K562 (cell line): ENCODE data around the gene PDE2A. TPM values are rescaled to one million over a fixed set of nuclear protein-coding genes. Genes with fewer than 3 reads are reported as not detected.

ENCODE experiments used
- AFF1 ChIP-seq, 2 experiments: fragments of 450-650 bp; IDR thresholded peaks; 2 replicates each; pipeline ENCODE4 v1.6.1; 2018; ENCODE audit warnings: mild to moderate bottlenecking in 2 of 2, low read depth in 1 of 2; ENCODE audit not compliant: partially characterized antibody in 2 of 2
- CBFA2T3 ChIP-seq: fragments of 450-650 bp; IDR thresholded peaks from 2 replicates; pipeline ENCODE4 v1.6.1; 2017
- CC2D1A ChIP-seq: fragments of 450-650 bp; IDR thresholded peaks from 2 replicates; pipeline ENCODE4 v1.6.1; 2017; ENCODE audit warnings: mild to moderate bottlenecking
- DIDO1 ChIP-seq: fragments of 450-650 bp; IDR thresholded peaks from 2 replicates; pipeline ENCODE4 v1.6.1; 2016; ENCODE audit warnings: low read depth, missing biosample characterization, missing genetic modification characterization
- HNRNPL ChIP-seq: fragments of 200-400 bp; formaldehyde crosslinking; IDR thresholded peaks from 2 replicates; pipeline ENCODE4 v1.6.1; 2017; ENCODE audit warnings: low read depth, mild to moderate bottlenecking, low read length
- MBD2 ChIP-seq: sonication (generic); IDR thresholded peaks from 2 replicates; pipeline ENCODE4 v1.6.1; 2016; ENCODE audit warnings: low read depth, borderline replicate concordance
- RBM14 ChIP-seq: fragments of 200-400 bp; formaldehyde crosslinking; IDR thresholded peaks from 2 replicates; pipeline ENCODE4 v1.6.1; 2018; ENCODE audit warnings: low read depth, mild to moderate bottlenecking, low read length, moderate library complexity, borderline replicate concordance; ENCODE audit not compliant: insufficient read depth
- SMARCA4 ChIP-seq: fragments of 450-650 bp; IDR thresholded peaks from 2 replicates; pipeline ENCODE4 v1.6.1; 2016
- TCF3 ChIP-seq: sonication (generic); formaldehyde crosslinking; IDR thresholded peaks from 2 replicates; pipeline ENCODE4 v1.4.0; 2020; ENCODE audit warnings: mild to moderate bottlenecking, missing genetic modification reagents
- TGIF2 ChIP-seq: sonication (generic); formaldehyde crosslinking; IDR thresholded peaks from 2 replicates; pipeline ENCODE4 v1.8.1; 2022; ENCODE audit warnings: mild to moderate bottlenecking, missing genetic modification reagents, moderate library complexity
- TRIM25 ChIP-seq: fragments of 450-650 bp; IDR thresholded peaks from 2 replicates; pipeline ENCODE4 v1.7.0; 2016; ENCODE audit warnings: borderline replicate concordance
- ZBTB2 ChIP-seq: fragments of 450-650 bp; IDR thresholded peaks from 2 replicates; pipeline ENCODE4 v1.6.1; 2016; ENCODE audit warnings: antibody characterized with exemption
- ZEB2 ChIP-seq: fragments of 450-650 bp; IDR thresholded peaks from 2 replicates; pipeline ENCODE4 v1.6.1; 2016
- ZNF717 ChIP-seq: fragments of 250-450 bp; sonication (Bioruptor Pico); IDR thresholded peaks from 2 replicates; pipeline ENCODE4 v1.5.0; 2021
- ZNF780A ChIP-seq: fragments of 250-450 bp; sonication (Bioruptor Pico); IDR thresholded peaks from 2 replicates; pipeline ENCODE4 v1.5.0; 2021; ENCODE audit warnings: mild to moderate bottlenecking
- polyA plus RNA-seq, 8 experiments: library from polyadenylated mRNA; depleted of rRNA in 4 of 8; stranded (reverse) in 5 of 8; unstranded in 3 of 8; fragments of >200 nt; fragmentation: Nextera tagmentation in 2 of 8; fragmentation: Illumina TruSeq in 1 of 8; extraction: Ambion mirVana in 2 of 8; extraction: Trizol in 1 of 8; gene quantifications; 2 replicates each; pipeline versions ENCODE4 v1.2.1 to v1.2.3, GENCODE V29; 2011 to 2014; ENCODE audit warnings: inconsistent platforms in 1 of 8, missing spikeins in 1 of 8
- total RNA-seq, 7 experiments: library from RNA; depleted of rRNA in 6 of 7; stranded (reverse); fragments of >200 nt in 6 of 7; fragmentation: Illumina TruSeq in 2 of 7; extraction: Trizol in 2 of 7; gene quantifications; 2 replicates each; pipeline versions ENCODE4 v1.2.1 to v1.2.3, GENCODE V29; 2011 to 2021; ENCODE audit warnings: low replicate concordance in 1 of 7

Gene PDE2A
- total and polyA plus RNA-seq, 9 of the 15 experiments (the other 6 are each of a cell fraction or from before 2014, with no cell fraction given), result 0.07 to 15.2 (median 1.6) TPM; not detected in 1

- TF ChIP-seq ZNF780A (CRISPR knock-in tag) (no peak), CC2D1A (no peak), RBM14 (no peak), ZNF717 (CRISPR knock-in tag) (no peak), SMARCA4 (no peak), HNRNPL (no peak), CBFA2T3 (no peak), DIDO1 (tag) (no peak), TCF3 (CRISPR knock-in tag) (no peak), MBD2 (no peak), AFF1 (IDR thresholded peaks at IDR 0.05; ENCODE audit: low read depth in 1 of 2, partially characterized antibody in 2 of 2) (no peak), TGIF2 (no peak), ZEB2 (no peak), ZBTB2 (no peak), TRIM25 (no peak)
These were observed 96.9 kb downstream of the PDE2A start (continued) for GRCh38 chr11:72577271-72577721.
